Measurements from ENCODE around the gene CCDC179.

The CCDC179 gene

GRCh38 chr11:22875869-22876473 lies 15.7 kb upstream of the CCDC179 start:
- TF ChIP-seq TAF1 (IDR thresholded peaks at IDR 0.05; ENCODE audit: borderline replicate concordance, insufficient read depth, low read length) (no peak), POLR2AphosphoS5 (IDR thresholded peaks at IDR 0.05; ENCODE audit: low read depth, low read length) (no peak), SIN3A (IDR thresholded peaks at IDR 0.05; ENCODE audit: borderline replicate concordance, insufficient read depth, low read length) (no peak), REST (IDR thresholded peaks at IDR 0.05; ENCODE audit: insufficient read depth in 1 of 2, low read depth in 2 of 2, low read length in 2 of 2) (no peak), FOXP2 (optimal IDR thresholded peaks at IDR 0.05; ENCODE audit: borderline replicate concordance, extremely low read depth, extremely low read length, insufficient read depth) (no peak)

- TF ChIP-seq POLR2AphosphoS5 (IDR thresholded peaks at IDR 0.05; ENCODE audit: low read depth, low read length): no peak
- no peak for TF ChIP-seq SIN3A (IDR thresholded peaks at IDR 0.05; ENCODE audit: borderline replicate concordance, insufficient read depth, low read length)
- no peak for TF ChIP-seq FOXP2 (optimal IDR thresholded peaks at IDR 0.05; ENCODE audit: borderline replicate concordance, extremely low read depth, extremely low read length, insufficient read depth)
- TF ChIP-seq REST (IDR thresholded peaks at IDR 0.05; ENCODE audit: insufficient read depth in 1 of 2, low read depth in 2 of 2, low read length in 2 of 2): no peak
- TF ChIP-seq TAF1 (IDR thresholded peaks at IDR 0.05; ENCODE audit: borderline replicate concordance, insufficient read depth, low read length): no peak
These were observed 9.1 kb upstream of the CCDC179 start for GRCh38 chr11:22869325-22869724.

GRCh38 chr11:22859756-22860155 lies 518 bp downstream of the CCDC179 start:
- TF ChIP-seq FOXP2 (optimal IDR thresholded peaks at IDR 0.05; ENCODE audit: borderline replicate concordance, extremely low read depth, extremely low read length, insufficient read depth): no peak
- TF ChIP-seq SIN3A (IDR thresholded peaks at IDR 0.05; ENCODE audit: borderline replicate concordance, insufficient read depth, low read length): no peak
- no peak for TF ChIP-seq TAF1 (IDR thresholded peaks at IDR 0.05; ENCODE audit: borderline replicate concordance, insufficient read depth, low read length)

- no peak for TF ChIP-seq TAF1 (IDR thresholded peaks at IDR 0.05; ENCODE audit: borderline replicate concordance, insufficient read depth, low read length)
- no peak for TF ChIP-seq REST (IDR thresholded peaks at IDR 0.05; ENCODE audit: insufficient read depth in 1 of 2, low read depth in 2 of 2, low read length in 2 of 2)
- no peak for TF ChIP-seq FOXP2 (optimal IDR thresholded peaks at IDR 0.05; ENCODE audit: borderline replicate concordance, extremely low read depth, extremely low read length, insufficient read depth)
- TF ChIP-seq POLR2AphosphoS5 (IDR thresholded peaks at IDR 0.05; ENCODE audit: low read depth, low read length): no peak
- TF ChIP-seq SIN3A (IDR thresholded peaks at IDR 0.05; ENCODE audit: borderline replicate concordance, insufficient read depth, low read length): no peak
These were observed 8.8 kb downstream of the CCDC179 start for GRCh38 chr11:22851477-22851876.

GRCh38 chr11:22846726-22847125 lies 13.5 kb downstream of the CCDC179 start:
- TF ChIP-seq REST (IDR thresholded peaks at IDR 0.05; ENCODE audit: insufficient read depth in 1 of 2, low read depth in 2 of 2, low read length in 2 of 2) (no peak), TAF1 (IDR thresholded peaks at IDR 0.05; ENCODE audit: borderline replicate concordance, insufficient read depth, low read length) (no peak), SIN3A (IDR thresholded peaks at IDR 0.05; ENCODE audit: borderline replicate concordance, insufficient read depth, low read length) (no peak), POLR2AphosphoS5 (IDR thresholded peaks at IDR 0.05; ENCODE audit: low read depth, low read length) (no peak), FOXP2 (optimal IDR thresholded peaks at IDR 0.05; ENCODE audit: borderline replicate concordance, extremely low read depth, extremely low read length, insufficient read depth) (no peak)

Data from PFSK-1 (cell line).